HUES48 (cell line): ENCODE measurements around the gene CAMKV.
A peak's percentile ranks its signal among the peaks of the same experiment; 100 is the strongest.

ENCODE experiments used
- H3K27ac ChIP-seq: one replicate; pipeline ENCODE4 v1.7.0; 2013; ENCODE audit warnings: low read depth, low read length, inconsistent platforms
- H3K27me3 ChIP-seq: 2 replicates; pipeline ENCODE4 v1.6.1; 2013; ENCODE audit warnings: mild to moderate bottlenecking, low read length; ENCODE audit not compliant: control insufficient read depth, insufficient read depth
- H3K36me3 ChIP-seq: 2 replicates; pipeline ENCODE4 v1.6.1; 2013; ENCODE audit warnings: low read length; ENCODE audit not compliant: control insufficient read depth, insufficient read depth
- H3K4me1 ChIP-seq: 2 replicates; pipeline ENCODE4 v1.6.1; 2013; ENCODE audit warnings: mild to moderate bottlenecking, low read length; ENCODE audit not compliant: control insufficient read depth, insufficient read depth
- H3K4me3 ChIP-seq: 2 replicates; pipeline ENCODE4 v1.5.1; 2013; ENCODE audit warnings: mild to moderate bottlenecking, low read depth, low read length
- H3K9ac ChIP-seq: 2 replicates; pipeline ENCODE4 v1.6.1; 2013; ENCODE audit warnings: mild to moderate bottlenecking, low read depth, low read length, moderate library complexity
- H3K9me3 ChIP-seq: 2 replicates; pipeline ENCODE4 v1.6.1; 2013; ENCODE audit warnings: low read length; ENCODE audit not compliant: control insufficient read depth, insufficient read depth

Gene CAMKV

GRCh38 chr3:49871531-49872153, 1.9 kb upstream of the CAMKV start:
- peaks cover 20% of the 10 kb centered on the region for H3K4me1 ChIP-seq
- peaks cover 12% of the 10 kb centered on the region; the same call in 1 of the 2 replicates for H3K27me3 ChIP-seq
- no peaks in the 10 kb centered on the region for H3K36me3 ChIP-seq
- H3K9ac ChIP-seq: no peak overlapping the region
- H3K4me3 ChIP-seq: no peak overlapping the region
- no peaks in the 10 kb centered on the region for H3K9me3 ChIP-seq
- no peak overlapping the region for H3K27ac ChIP-seq

- Histone ChIP-seq H3K36me3 (no peaks in the 10 kb centered on the region), H3K4me3 (peak overlapping the region; percentile 75), H3K9me3 (no peaks in the 10 kb centered on the region), H3K27ac (peak overlapping the region; percentile 61), H3K9ac (peak overlapping the region; percentile 5; the same call in 1 of the 2 replicates), H3K27me3 (peaks cover 12% of the 10 kb centered on the region; the same call in 1 of the 2 replicates), H3K4me1 (peaks cover 23% of the 10 kb centered on the region)
Measured at GRCh38 chr3:49868862-49869466, 742 bp downstream of the CAMKV start.

- Histone ChIP-seq H3K27me3 (peaks cover 12% of the 10 kb centered on the region; the same call in 1 of the 2 replicates), H3K4me3 (peak overlapping the region; percentile 75), H3K4me1 (peaks cover 23% of the 10 kb centered on the region), H3K9me3 (no peaks in the 10 kb centered on the region), H3K36me3 (no peaks in the 10 kb centered on the region), H3K27ac (no peak overlapping the region), H3K9ac (no peak overlapping the region)
Measured at GRCh38 chr3:49867871-49868321, 1.8 kb downstream of the CAMKV start.

- Histone ChIP-seq H3K27ac (no peak overlapping the region), H3K9ac (no peak overlapping the region), H3K9me3 (no peaks in the 10 kb centered on the region), H3K27me3 (peaks cover 12% of the 10 kb centered on the region; the same call in 1 of the 2 replicates), H3K4me1 (peaks cover 23% of the 10 kb centered on the region), H3K36me3 (no peaks in the 10 kb centered on the region), H3K4me3 (no peak overlapping the region)
Measured at GRCh38 chr3:49867400-49867799, 2.3 kb downstream of the CAMKV start.

- Histone ChIP-seq H3K9me3 (no peaks in the 10 kb centered on the region), H3K9ac (no peak overlapping the region), H3K36me3 (peaks cover 10% of the 10 kb centered on the region), H3K4me1 (peaks cover 22% of the 10 kb centered on the region), H3K4me3 (no peak overlapping the region), H3K27me3 (no peaks in the 10 kb centered on the region), H3K27ac (no peak overlapping the region)
Measured at GRCh38 chr3:49865198-49865784, 4.4 kb downstream of the CAMKV start.

GRCh38 chr3:49864505-49864904, 5.2 kb downstream of the CAMKV start:
- H3K36me3 ChIP-seq: peaks cover 18% of the 10 kb centered on the region
- H3K9ac ChIP-seq: no peak overlapping the region

GRCh38 chr3:49859576-49860305, 10.0 kb downstream of the CAMKV start:
- H3K27ac ChIP-seq: no peak overlapping the region

More at GRCh38 chr3:49864505-49864904, 5.2 kb downstream of the CAMKV start:
- Histone ChIP-seq H3K9me3 (no peaks in the 10 kb centered on the region), H3K4me3 (no peak overlapping the region), H3K27ac (no peak overlapping the region), H3K4me1 (peaks cover 18% of the 10 kb centered on the region), H3K27me3 (no peaks in the 10 kb centered on the region)

GRCh38 chr3:49856181-49857005, 13.3 kb downstream of the CAMKV start, which contains the start of gene TRAIP:
Gene TRAIP (minus strand): TSS chr3:49856564. CDS start chr3:49856453, 111 bp downstream.
- Histone ChIP-seq H3K9me3 (no peaks in the 10 kb centered on the region), H3K4me3 (peak within 1 kb of the TSS; percentile 95), H3K27me3 (no peaks in the 10 kb centered on the region), H3K9ac (peak within 1 kb of the TSS; percentile 74), H3K36me3 (peaks cover 28% of the 10 kb centered on the region), H3K4me1 (peaks cover 4% of the 10 kb centered on the region; the same call in 1 of the 2 replicates), H3K27ac (peak within 1 kb of the TSS; percentile 69)

More at GRCh38 chr3:49859576-49860305, 10.0 kb downstream of the CAMKV start:
- Histone ChIP-seq H3K4me1 (peaks cover 7% of the 10 kb centered on the region; the same call in 1 of the 2 replicates), H3K9me3 (no peaks in the 10 kb centered on the region), H3K27me3 (no peaks in the 10 kb centered on the region), H3K9ac (no peak overlapping the region), H3K4me3 (no peak overlapping the region), H3K36me3 (peaks cover 30% of the 10 kb centered on the region)

- peaks cover 4% of the 10 kb centered on the region; the same call in 1 of the 2 replicates for H3K4me1 ChIP-seq
- no peak overlapping the region for H3K27ac ChIP-seq
- peak overlapping the region; percentile 74 for H3K9ac ChIP-seq
- peak overlapping the region; percentile 95 for H3K4me3 ChIP-seq
- no peaks in the 10 kb centered on the region for H3K9me3 ChIP-seq
- H3K27me3 ChIP-seq: no peaks in the 10 kb centered on the region
- H3K36me3 ChIP-seq: peaks cover 23% of the 10 kb centered on the region
Measured at GRCh38 chr3:49855662-49856061, 14.0 kb downstream of the CAMKV start.

- H3K36me3 ChIP-seq: peaks cover 67% of the 10 kb centered on the region
- H3K9ac ChIP-seq: no peak overlapping the region
- no peak overlapping the region for H3K27ac ChIP-seq
- no peaks in the 10 kb centered on the region for H3K4me1 ChIP-seq
- H3K9me3 ChIP-seq: no peaks in the 10 kb centered on the region
- no peak overlapping the region for H3K4me3 ChIP-seq
- no peaks in the 10 kb centered on the region for H3K27me3 ChIP-seq
Measured at GRCh38 chr3:49845694-49846093, 24.0 kb downstream of the CAMKV start.
